Endothelial cell of umbilical vein (primary cell): ENCODE measurements around the gene EME2. TPM values are rescaled to one million over a fixed set of nuclear protein-coding genes. Genes with fewer than 3 reads are reported as not detected.

Source experiments
- BruUV-seq: library from RNA; stranded (reverse); fragments of 400-500 nt; replicated peaks from 2 replicates; lab custom pipeline; 2021; lab: Mats Ljungman, UMichigan
- CTCF ChIA-PET: fragments of 300-600, 350-600 bp; sonication (Branson Sonifier 250); formaldehyde crosslinking; loops from one replicate; lab custom pipeline; 2021; ENCODE audit warnings: antibody characterized with exemption, inconsistent platforms; lab: Charles Lee
- POLR2A ChIA-PET: fragments of 300-600, 350-600 bp; sonication (Branson Sonifier 250); formaldehyde crosslinking; loops from one replicate; lab custom pipeline; 2021; ENCODE audit warnings: antibody characterized with exemption, inconsistent platforms; lab: Charles Lee
- DNase-seq: peaks from one replicate; pipeline ENCODE4 v3.0.0-alpha.2; 2011; ENCODE audit warnings: low read depth, low spot score
- FAIRE-seq: peaks from 2 replicates; lab custom pipeline; 2011; peaks lifted over from hg19 to GRCh38; lab: Jason Lieb, UNC
- H2AFZ ChIP-seq: 2 replicates; pipeline ENCODE4 v1.6.0; 2012; ENCODE audit warnings: low read depth, low read length, control low read depth, inconsistent platforms
- H3K27ac ChIP-seq: 2 replicates; pipeline ENCODE4 v1.5.1; 2011; ENCODE audit warnings: low read depth, mild to moderate bottlenecking, control low read depth, low read length, moderate library complexity; ENCODE audit not compliant: insufficient read depth
- H3K27me3 ChIP-seq, 2 experiments: 2 replicates each; pipeline versions ENCODE4 v1.6.0 to v1.6.1; 2011; ENCODE audit warnings: low read length in 2 of 2, mixed read lengths in 1 of 2; ENCODE audit not compliant: control insufficient read depth in 2 of 2, insufficient read depth in 2 of 2
- H3K36me3 ChIP-seq, 2 experiments: 2 replicates in 1 of 2; 3 replicates in 1 of 2; pipeline ENCODE4 v1.5.1; 2011; ENCODE audit warnings: low read length in 2 of 2, mild to moderate bottlenecking in 1 of 2, moderate library complexity in 1 of 2; ENCODE audit not compliant: control insufficient read depth in 2 of 2, insufficient read depth in 2 of 2; ENCODE audit errors: extremely low read depth in 1 of 2
- H3K4me1 ChIP-seq: 3 replicates; pipeline ENCODE4 v1.5.1; 2011; ENCODE audit warnings: mild to moderate bottlenecking, low read length; ENCODE audit not compliant: control insufficient read depth, insufficient read depth; ENCODE audit errors: extremely low read depth
- H3K4me2 ChIP-seq: 2 replicates; pipeline ENCODE4 v1.6.1; 2011; ENCODE audit warnings: low read length, control low read depth, mixed read lengths; ENCODE audit not compliant: insufficient read depth
- H3K4me3 ChIP-seq, 3 experiments: fragments of 200-600 bp in 1 of 3; sonication (generic), shearing (Covaris generic) in 1 of 3; replicated peaks in 1 of 3; 2 replicates each; pipeline ENCODE4 v1.5.1; 2011 to 2016; ENCODE audit warnings: control low read depth in 3 of 3, low read length in 3 of 3, mild to moderate bottlenecking in 2 of 3, inconsistent platforms in 1 of 3, low read depth in 1 of 3, moderate library complexity in 1 of 3; ENCODE audit not compliant: insufficient read depth in 1 of 3
- H3K79me2 ChIP-seq: 2 replicates; pipeline ENCODE4 v1.6.0; 2012; ENCODE audit warnings: low read length, inconsistent platforms; ENCODE audit not compliant: control insufficient read depth, insufficient read depth
- H3K9ac ChIP-seq: replicated peaks from 2 replicates; pipeline ENCODE3; 2011; ENCODE audit warnings: low read length, control low read depth; ENCODE audit not compliant: insufficient read depth; ENCODE audit errors: extremely low read depth
- H3K9me1 ChIP-seq: replicated peaks from 3 replicates; pipeline ENCODE4 v1.6.0; 2011; ENCODE audit warnings: mild to moderate bottlenecking, low read length; ENCODE audit not compliant: control insufficient read depth, insufficient read depth; ENCODE audit errors: extremely low read depth
- H3K9me3 ChIP-seq: replicated peaks from 2 replicates; pipeline ENCODE4 v1.5.1; 2012; ENCODE audit warnings: low read length, inconsistent platforms; ENCODE audit not compliant: control insufficient read depth, insufficient read depth
- H4K20me1 ChIP-seq: replicated peaks from 2 replicates; pipeline ENCODE3; 2011; ENCODE audit warnings: mild to moderate bottlenecking, low read length; ENCODE audit not compliant: control insufficient read depth, insufficient read depth; ENCODE audit errors: extremely low read depth
- EZH2 ChIP-seq: IDR thresholded peaks from 2 replicates; pipeline ENCODE4 v1.6.1; 2012; ENCODE audit warnings: borderline replicate concordance, low read depth, mild to moderate bottlenecking, moderate library complexity, low read length, inconsistent platforms; ENCODE audit not compliant: severe bottlenecking
- FOS ChIP-seq: IDR thresholded peaks from 2 replicates; pipeline ENCODE4 v1.6.1; 2011; ENCODE audit warnings: mild to moderate bottlenecking, low read length, moderate library complexity, borderline replicate concordance; ENCODE audit not compliant: insufficient read depth
- GATA2 ChIP-seq: IDR thresholded peaks from 2 replicates; pipeline ENCODE4 v1.7.0; 2011; ENCODE audit warnings: low read depth, mild to moderate bottlenecking, moderate library complexity, mixed read lengths, low read length; ENCODE audit not compliant: insufficient read length, insufficient read depth
- JUN ChIP-seq: IDR thresholded peaks from 2 replicates; pipeline ENCODE4 v1.6.1; 2011; ENCODE audit warnings: borderline replicate concordance, low read depth; ENCODE audit not compliant: insufficient read length, insufficient read depth
- MYC ChIP-seq: IDR thresholded peaks from one replicate; pipeline ENCODE4 v1.6.1; 2011; ENCODE audit warnings: mild to moderate bottlenecking, low read depth, low read length
- POLR2A ChIP-seq: IDR thresholded peaks from 2 replicates; pipeline ENCODE4 v1.6.1; 2012; ENCODE audit warnings: low read depth, mild to moderate bottlenecking, control low read depth, low read length
- POLR2AphosphoS5 ChIP-seq: IDR thresholded peaks from 2 replicates; pipeline ENCODE4 v1.6.1; 2012; ENCODE audit warnings: low read depth, mild to moderate bottlenecking, control low read depth, low read length, moderate library complexity; ENCODE audit not compliant: insufficient read depth
- dilution Hi-C: fragments of 300-500 bp; cut with MboI; formaldehyde crosslinking; loops from one replicate; pipeline ENCODE4 v1.15.0; 2019; ENCODE audit warnings: low sequenced_read_pairs; ENCODE audit not compliant: extremely low pct_ligation_motif_present
- intact Hi-C: fragments of 100-400 bp; cut with micrococcal nuclease; formaldehyde crosslinking; loops from one replicate; pipeline ENCODE4 v1.10.0; 2022
- polyA plus RNA-seq, 4 experiments: library from polyadenylated mRNA; depleted of rRNA in 3 of 4; stranded (reverse) in 3 of 4; unstranded in 1 of 4; fragments of >200 nt; gene quantifications; 2 replicates each; pipeline versions ENCODE4 v1.2.1 to v1.2.3, GENCODE V29; 2011 to 2012; ENCODE audit warnings: missing spikeins in 1 of 4
- total RNA-seq: library from RNA; stranded (reverse); gene quantifications from 2 replicates; pipeline ENCODE4 v1.2.3, GENCODE V29; 2021
- TF ChIP-seq, protein P1 (sequence below), 2 donors: IDR thresholded peaks; 1 replicate in 1 of 2; 2 replicates in 1 of 2; pipeline ENCODE4 v1.5.1; 2011; ENCODE audit warnings: low read length in 2 of 2, mild to moderate bottlenecking in 2 of 2, moderate library complexity in 2 of 2, control low read depth in 1 of 2, inconsistent platforms in 1 of 2, low read depth in 1 of 2; ENCODE audit not compliant: insufficient read depth in 1 of 2; ENCODE audit errors: extremely low read depth in 1 of 2
- TF ChIP-seq, protein P2 (sequence below): IDR thresholded peaks from 2 replicates; pipeline ENCODE4 v1.6.1; 2011; ENCODE audit not compliant: insufficient read depth, insufficient read length

EME2 gene
- total and polyA plus RNA-seq, 2 donors (not counting 3 experiments of a cell fraction or from before 2014, with no cell fraction given): 9.7 to 21.4 TPM

DNA sequence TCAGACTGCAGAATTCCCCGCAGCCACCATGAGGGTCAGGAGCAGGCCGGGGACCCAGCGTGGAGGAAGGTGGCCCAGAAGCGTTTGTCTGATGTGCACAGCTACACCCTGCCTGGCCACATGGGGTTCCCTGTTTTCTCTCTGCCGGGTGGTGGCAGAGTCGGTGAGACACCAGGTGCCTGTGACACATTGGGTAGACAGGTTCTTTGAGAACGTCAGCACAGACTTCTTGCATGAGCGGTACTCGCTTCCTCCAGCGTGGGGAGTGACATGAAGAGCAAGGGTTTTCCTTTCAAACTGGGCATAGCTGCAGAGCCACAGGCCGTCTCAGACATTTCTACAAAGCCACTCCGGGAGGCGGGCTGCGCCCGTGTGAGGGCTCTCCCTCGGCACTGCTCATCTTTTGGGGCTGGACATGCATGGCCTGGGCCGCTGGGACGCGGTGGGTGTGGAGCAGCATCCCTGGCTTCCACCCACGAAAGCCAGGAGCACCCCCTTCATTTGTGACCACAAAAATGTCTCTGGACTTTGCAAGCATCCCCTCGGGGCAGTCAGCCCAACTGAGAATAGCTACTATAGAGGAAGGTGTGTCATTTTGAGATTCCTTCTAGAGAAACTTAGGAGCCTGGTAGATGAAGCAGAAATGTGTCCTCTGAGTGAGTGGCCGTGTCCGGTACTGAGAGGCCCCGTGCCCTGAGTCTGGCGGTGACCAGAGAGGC, 27.3 kb upstream of the EME2 start:
- intact Hi-C loops: no loop called here
- dilution Hi-C loops: no loop called here
- ChIA-PET CTCF (interaction anchor here (1.4 kb wide), 1 partner anchor 22 kb away, joined by 3 read pairs; no protein-coding TSS in a partner anchor), POLR2A (no interaction called here)
- Histone ChIP-seq H4K20me1 (no peaks in the 10 kb centered on the region), H3K79me2 (no peaks in the 10 kb centered on the region), H3K36me3 (peaks cover 8 to 45% of the 10 kb centered on the region in 2 experiments), H3K9ac (no peak overlapping the region), H3K27me3 (no peaks in the 10 kb centered on the region), H2AFZ (no peak overlapping the region), H3K9me3 (no peaks in the 10 kb centered on the region), H3K4me3 (no peak overlapping the region), H3K27ac (no peak overlapping the region), H3K9me1 (no peaks in the 10 kb centered on the region), H3K4me2 (no peak overlapping the region), H3K4me1 (no peaks in the 10 kb centered on the region)
- no TSS peak for BruUV-seq
- DNase-seq (no peak), FAIRE-seq (no peak)
- no peak for TF ChIP-seq MYC
- TF ChIP-seq, protein P1, sequence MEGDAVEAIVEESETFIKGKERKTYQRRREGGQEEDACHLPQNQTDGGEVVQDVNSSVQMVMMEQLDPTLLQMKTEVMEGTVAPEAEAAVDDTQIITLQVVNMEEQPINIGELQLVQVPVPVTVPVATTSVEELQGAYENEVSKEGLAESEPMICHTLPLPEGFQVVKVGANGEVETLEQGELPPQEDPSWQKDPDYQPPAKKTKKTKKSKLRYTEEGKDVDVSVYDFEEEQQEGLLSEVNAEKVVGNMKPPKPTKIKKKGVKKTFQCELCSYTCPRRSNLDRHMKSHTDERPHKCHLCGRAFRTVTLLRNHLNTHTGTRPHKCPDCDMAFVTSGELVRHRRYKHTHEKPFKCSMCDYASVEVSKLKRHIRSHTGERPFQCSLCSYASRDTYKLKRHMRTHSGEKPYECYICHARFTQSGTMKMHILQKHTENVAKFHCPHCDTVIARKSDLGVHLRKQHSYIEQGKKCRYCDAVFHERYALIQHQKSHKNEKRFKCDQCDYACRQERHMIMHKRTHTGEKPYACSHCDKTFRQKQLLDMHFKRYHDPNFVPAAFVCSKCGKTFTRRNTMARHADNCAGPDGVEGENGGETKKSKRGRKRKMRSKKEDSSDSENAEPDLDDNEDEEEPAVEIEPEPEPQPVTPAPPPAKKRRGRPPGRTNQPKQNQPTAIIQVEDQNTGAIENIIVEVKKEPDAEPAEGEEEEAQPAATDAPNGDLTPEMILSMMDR (IDR thresholded peaks at IDR 0.05; ENCODE audit: extremely low read depth in 1 of 2, insufficient read depth in 1 of 2, low read depth in 1 of 2, low read length in 2 of 2): no peak
- TF ChIP-seq POLR2A: no peak
- TF ChIP-seq GATA2: no peak
- no peak for TF ChIP-seq EZH2
- TF ChIP-seq FOS: no peak
- TF ChIP-seq, protein P2, sequence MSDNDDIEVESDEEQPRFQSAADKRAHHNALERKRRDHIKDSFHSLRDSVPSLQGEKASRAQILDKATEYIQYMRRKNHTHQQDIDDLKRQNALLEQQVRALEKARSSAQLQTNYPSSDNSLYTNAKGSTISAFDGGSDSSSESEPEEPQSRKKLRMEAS: no peak
- TF ChIP-seq JUN: no peak
- TF ChIP-seq POLR2AphosphoS5: no peak
